NCI-H345 (cell line): ENCODE results near the gene METTL9.
"Not testable (repeated sequence)": the region's sequence is repeated elsewhere in the genome, so short reads cannot be mapped to it uniquely, and the experiment has no call there.

Experiments
- DNase-seq: peaks from one replicate; lab custom pipeline; 2025; lab: John Stamatoyannopoulos, UW

Gene METTL9

GRCh38 chr16:21663889-21664647 lies 64.7 kb downstream of the METTL9 start, which contains the start of gene OTOA:
Gene OTOA, plus strand, starts transcription at chr16:21663968. Its CDS starts 14,547 bp downstream, at chr16:21678515.
- DNase-seq: peak; percentile 13

GRCh38 chr16:21664801-21665492 lies 65.6 kb downstream of the METTL9 start:
- DNase-seq: no peak

DNA sequence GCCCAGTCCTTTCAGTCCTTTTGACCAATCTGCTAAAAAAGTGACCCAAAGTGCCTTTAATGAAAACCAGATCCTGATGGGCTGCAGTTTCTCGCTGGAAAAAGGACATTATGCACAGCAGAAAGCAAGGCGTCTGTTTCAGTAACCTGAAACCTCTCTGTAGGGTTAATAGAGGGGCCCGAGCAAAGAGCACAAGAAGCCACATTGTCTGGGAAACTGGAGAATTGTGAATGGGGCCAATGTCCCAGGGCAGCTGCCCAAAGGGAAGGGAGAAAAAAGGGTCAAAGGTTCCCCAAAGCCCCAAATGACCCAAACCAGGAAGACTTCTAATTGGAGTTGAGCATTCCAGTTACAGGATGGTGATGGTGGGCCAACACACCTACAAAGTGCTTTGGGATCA lies 67.4 kb downstream of the METTL9 start:
- DNase-seq: no peak

GRCh38 chr16:21667575-21667974 lies 68.2 kb downstream of the METTL9 start:
- no peak for DNase-seq

DNA sequence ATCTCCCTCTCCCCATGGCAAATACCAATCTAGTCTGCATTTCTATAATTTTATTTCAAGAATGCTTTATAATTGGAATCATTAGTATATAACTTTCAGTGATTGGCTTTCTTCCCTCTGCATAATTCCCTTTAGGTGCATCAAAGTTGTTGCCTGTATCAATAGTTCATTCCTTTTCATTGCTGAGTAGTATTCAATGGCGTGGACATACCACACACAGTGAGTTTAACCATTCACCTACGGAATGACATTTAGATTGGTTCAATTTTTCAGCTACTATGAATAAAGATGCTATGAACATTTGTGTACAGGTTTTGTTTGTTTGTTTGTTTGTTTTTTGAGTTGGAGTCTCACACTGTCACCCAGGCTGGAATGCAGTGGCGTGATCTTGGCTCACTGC lies 74.1 kb downstream of the METTL9 start:
- no peak for DNase-seq

GRCh38 chr16:21674456-21674855 lies 75.1 kb downstream of the METTL9 start:
- DNase-seq: not testable (repeated sequence)

- DNase-seq: not testable (repeated sequence)
Observed at GRCh38 chr16:21680714-21681113, 81.3 kb downstream of the METTL9 start.

- no peak for DNase-seq
Observed at GRCh38 chr16:21683184-21683583, 83.8 kb downstream of the METTL9 start.

DNA sequence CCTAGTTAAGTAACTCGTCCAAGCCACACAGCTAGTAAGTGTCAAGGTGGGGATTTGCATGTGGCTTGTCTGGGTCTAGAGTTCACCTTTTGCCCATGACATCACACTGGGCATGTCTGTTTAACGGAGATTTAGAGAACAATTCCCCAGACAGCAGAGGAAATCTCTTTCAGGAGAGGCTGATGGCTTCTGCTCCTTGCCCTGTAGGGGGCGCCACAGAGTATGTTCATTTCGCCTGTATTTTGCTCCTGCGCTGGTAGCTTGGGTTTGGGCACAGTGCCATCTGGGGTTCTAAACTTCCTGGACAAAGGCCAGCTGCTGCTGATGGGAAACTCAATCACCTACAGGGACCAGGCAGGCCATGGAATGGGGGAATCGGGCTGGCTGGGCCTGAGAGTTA lies 84.8 kb downstream of the METTL9 start:
- DNase-seq: peak; percentile 14

- no peak for DNase-seq
Observed at GRCh38 chr16:21685034-21685455, 85.7 kb downstream of the METTL9 start.

DNA sequence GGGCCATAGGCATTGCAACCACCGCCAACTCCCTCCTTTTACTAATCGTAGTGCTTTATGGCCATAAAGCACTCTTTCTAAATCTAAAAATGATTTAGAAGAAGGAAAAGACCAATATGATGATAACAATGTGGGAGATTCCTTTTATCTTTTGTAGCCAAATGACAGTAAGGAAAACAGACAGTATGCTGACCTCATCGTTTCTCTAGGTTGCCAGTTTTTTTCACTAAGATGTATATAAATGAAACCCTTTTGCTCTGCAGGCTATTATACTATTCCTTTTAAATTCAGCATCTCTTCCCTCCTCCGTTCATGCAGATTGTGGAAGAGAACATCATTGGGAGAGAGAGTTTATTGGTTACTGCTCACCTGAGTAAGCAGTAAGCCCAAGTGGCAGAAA lies 89.7 kb downstream of the METTL9 start:
- no peak for DNase-seq

DNA sequence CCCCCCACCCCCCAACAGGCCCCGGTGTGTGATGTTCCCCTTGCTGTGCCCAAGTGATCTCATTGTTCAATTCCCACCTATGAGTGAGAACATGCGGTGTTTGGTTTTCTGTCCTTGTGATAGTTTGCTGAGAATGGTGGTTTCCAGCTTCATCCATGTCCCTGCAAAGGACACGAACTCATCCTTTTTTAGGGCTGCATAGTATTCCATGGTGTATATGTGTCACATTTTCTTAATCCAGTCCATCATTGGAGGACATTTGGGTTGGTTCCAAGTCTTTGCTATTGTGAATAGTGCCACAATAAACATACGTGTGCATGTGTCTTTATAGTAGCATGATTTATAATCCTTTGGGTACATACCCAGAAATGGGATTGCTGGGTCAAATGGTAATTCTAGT lies 91.6 kb downstream of the METTL9 start:
- not testable (repeated sequence) for DNase-seq

- no peak for DNase-seq
Observed at GRCh38 chr16:21694609-21695008, 95.2 kb downstream of the METTL9 start.

GRCh38 chr16:21697032-21697431 lies 97.7 kb downstream of the METTL9 start:
- no peak for DNase-seq

GRCh38 chr16:21698169-21699032 lies 99.0 kb downstream of the METTL9 start:
- no peak for DNase-seq

GRCh38 chr16:21701271-21701670 lies 101.9 kb downstream of the METTL9 start:
- DNase-seq: no peak

DNA sequence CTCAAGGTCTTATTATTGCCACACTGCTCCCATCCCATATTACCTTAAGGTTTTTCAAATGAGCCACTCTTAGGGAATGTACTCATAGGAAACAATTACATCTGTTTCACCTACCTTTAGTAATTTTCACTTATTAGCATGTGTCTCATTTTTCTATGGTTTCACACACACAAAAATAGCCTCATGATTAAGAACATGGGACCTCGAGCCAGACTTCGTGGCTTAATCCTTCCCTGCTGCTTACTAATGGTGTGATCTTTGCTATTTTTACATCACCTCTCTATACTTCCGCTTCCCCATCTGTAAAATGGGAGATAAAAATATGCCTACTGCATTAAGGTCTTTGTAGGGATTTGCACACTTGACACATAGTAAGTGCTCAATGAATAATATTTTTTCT lies 102.9 kb downstream of the METTL9 start:
- no peak for DNase-seq

GRCh38 chr16:21703156-21703555 lies 103.8 kb downstream of the METTL9 start:
- no peak for DNase-seq

DNA sequence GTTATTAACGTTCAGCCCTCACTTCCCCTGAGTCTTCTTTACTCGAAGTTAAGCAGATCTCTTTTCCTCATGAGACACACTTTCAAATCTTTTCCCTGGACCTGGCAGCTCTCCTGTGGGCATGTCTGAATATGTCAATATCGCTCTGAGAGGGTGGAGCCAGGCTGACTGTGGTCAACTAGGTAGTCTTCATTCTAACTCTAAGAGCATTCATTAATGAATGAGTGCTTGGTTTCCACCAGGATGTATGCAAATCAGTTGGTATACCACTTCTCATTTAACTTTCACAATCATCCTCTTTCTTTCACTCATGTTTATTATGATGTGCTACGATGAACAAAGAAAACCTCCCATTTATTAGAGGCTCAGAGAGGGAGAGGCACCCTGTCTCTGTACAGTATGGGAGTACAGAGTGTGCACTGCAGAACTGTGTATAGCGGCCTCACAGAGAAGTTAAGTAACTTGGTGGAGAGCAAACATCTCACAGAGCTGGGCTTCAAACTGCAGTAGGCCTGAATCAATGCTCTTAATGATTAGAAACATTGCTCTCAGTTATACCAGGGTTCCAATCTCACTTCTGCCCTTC lies 104.3 kb downstream of the METTL9 start:
- no peak for DNase-seq

DNA sequence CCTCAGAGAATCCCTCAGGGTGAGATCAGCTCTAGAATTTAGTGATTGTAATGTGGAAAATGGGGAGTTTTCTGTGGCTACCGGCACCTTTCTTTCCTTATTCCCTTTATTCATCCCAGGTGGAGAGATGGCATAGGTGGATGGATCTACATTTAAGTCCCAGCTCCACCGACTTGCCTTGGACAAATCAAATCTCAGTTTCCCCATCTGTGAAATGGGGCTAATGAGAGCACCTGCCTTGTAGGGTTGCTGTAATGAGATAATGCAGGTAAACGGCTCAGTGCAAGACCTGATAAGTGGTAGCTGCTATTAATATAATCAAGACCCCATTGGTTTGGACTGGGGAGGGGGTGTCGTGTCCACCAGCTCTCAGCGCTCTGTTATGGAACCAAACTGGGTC lies 104.9 kb downstream of the METTL9 start:
- no peak for DNase-seq

- no peak for DNase-seq
Observed at GRCh38 chr16:21704733-21705132, 105.4 kb downstream of the METTL9 start.
